ENCODE data around the gene MBOAT2. TPM values are rescaled to one million over a fixed set of nuclear protein-coding genes. Genes with fewer than 3 reads are reported as not detected.

Gene MBOAT2
- total RNA-seq, 1 donor from 2014 or later: 48.2 TPM

- intact Hi-C loops (cut with DNase I): no loop called here
- DNase-seq (ENCODE audit: low spot score): no peak
Observed at GRCh38 chr2:8848328-8849100, 155.0 kb downstream of the MBOAT2 start.

- intact Hi-C loops (cut with DNase I): no loop called here
- DNase-seq (ENCODE audit: low spot score): no peak
Observed at GRCh38 chr2:8847400-8847799, 156.1 kb downstream of the MBOAT2 start.

GRCh38 chr2:8841932-8842331 lies 161.6 kb downstream of the MBOAT2 start:
- no peak for DNase-seq (ENCODE audit: low spot score)
- intact Hi-C loops (cut with DNase I): no loop called here

- intact Hi-C loops (cut with DNase I): no loop called here
- DNase-seq (ENCODE audit: low spot score): no peak
Observed at GRCh38 chr2:8840475-8841091, 162.9 kb downstream of the MBOAT2 start.

GRCh38 chr2:8839189-8839965 lies 164.1 kb downstream of the MBOAT2 start:
- no peak for DNase-seq (ENCODE audit: low spot score)
- intact Hi-C loops (cut with DNase I): no loop called here

GRCh38 chr2:8837795-8838140 lies 165.7 kb downstream of the MBOAT2 start:
- intact Hi-C loops (cut with DNase I): no loop called here
- DNase-seq (ENCODE audit: low spot score): no peak

- intact Hi-C loops (cut with DNase I): no loop called here
- peak; percentile 95 for DNase-seq (ENCODE audit: low spot score)
Observed at GRCh38 chr2:8836971-8837794, 166.3 kb downstream of the MBOAT2 start, which contains the start of gene KIDINS220. Gene KIDINS220, minus strand, starts transcription at chr2:8837613. Its CDS starts 10,520 bp downstream, at chr2:8827093.

- intact Hi-C loops (cut with DNase I): no loop called here
- DNase-seq (ENCODE audit: low spot score): no peak
Observed at GRCh38 chr2:8835279-8835678, 168.2 kb downstream of the MBOAT2 start.

GRCh38 chr2:8833853-8834252 lies 169.6 kb downstream of the MBOAT2 start:
- DNase-seq (ENCODE audit: low spot score): no peak
- intact Hi-C loops (cut with DNase I): no loop called here

- no peak for DNase-seq (ENCODE audit: low spot score)
- intact Hi-C loops (cut with DNase I): no loop called here
Observed at GRCh38 chr2:8831516-8831915, 172.0 kb downstream of the MBOAT2 start.

GRCh38 chr2:8827729-8828128 lies 175.8 kb downstream of the MBOAT2 start:
- intact Hi-C loops (cut with DNase I): no loop called here

GRCh38 chr2:8822218-8822617 lies 181.3 kb downstream of the MBOAT2 start:
- intact Hi-C loops (cut with DNase I): no loop called here
- no peak for DNase-seq (ENCODE audit: low spot score)

More at GRCh38 chr2:8827729-8828128, 175.8 kb downstream of the MBOAT2 start:
- DNase-seq (ENCODE audit: low spot score): peak; percentile 38

GRCh38 chr2:8821276-8822217 lies 181.9 kb downstream of the MBOAT2 start:
- intact Hi-C loops (cut with DNase I): no loop called here
- no peak for DNase-seq (ENCODE audit: low spot score)

- DNase-seq (ENCODE audit: low spot score): no peak
- intact Hi-C loops (cut with DNase I): no loop called here
Observed at GRCh38 chr2:8819948-8820347, 183.5 kb downstream of the MBOAT2 start.

GRCh38 chr2:8819194-8819593 lies 184.3 kb downstream of the MBOAT2 start:
- intact Hi-C loops (cut with DNase I): no loop called here
- no peak for DNase-seq (ENCODE audit: low spot score)

GRCh38 chr2:8817221-8817620 lies 186.3 kb downstream of the MBOAT2 start:
- intact Hi-C loops (cut with DNase I): no loop called here
- DNase-seq (ENCODE audit: low spot score): no peak

GRCh38 chr2:8806885-8807704 lies 196.4 kb downstream of the MBOAT2 start:
- DNase-seq (ENCODE audit: low spot score): no peak
- intact Hi-C loops (cut with DNase I): no loop called here

All from cardiac septum (tissue), 1 donor.